ENCODE results near the gene F13A1.

The F13A1 gene

GRCh38 chr6:6246544-6246943 lies 73.9 kb downstream of the F13A1 start:
- no peak for TF ChIP-seq CTCF (IDR thresholded peaks at IDR 0.05)
- Histone ChIP-seq H3K9me3 (no peaks in the 10 kb centered on the region), H3K36me3 (no peaks in the 10 kb centered on the region), H3K4me3 (no peak overlapping the region), H3K4me1 (no peaks in the 10 kb centered on the region), H3K27me3 (no peaks in the 10 kb centered on the region), H3K27ac (no peak overlapping the region)
- intact Hi-C loops (cut with DNase I; ENCODE audit: low total_unique reads) = no loop called here
- no peak for DNase-seq

- intact Hi-C loops (cut with DNase I; ENCODE audit: low total_unique reads) = no loop called here
- Histone ChIP-seq H3K27me3 (no peaks in the 10 kb centered on the region), H3K36me3 (no peaks in the 10 kb centered on the region), H3K4me1 (no peaks in the 10 kb centered on the region), H3K27ac (no peak overlapping the region), H3K4me3 (no peak overlapping the region), H3K9me3 (no peaks in the 10 kb centered on the region)
- TF ChIP-seq CTCF (IDR thresholded peaks at IDR 0.05) = no peak
- DNase-seq = no peak
Measured at GRCh38 chr6:6244624-6245023, 75.8 kb downstream of the F13A1 start.

GRCh38 chr6:6243846-6244245 lies 76.6 kb downstream of the F13A1 start:
- no peak overlapping the region for H3K27ac ChIP-seq
- H3K9me3 ChIP-seq = no peaks in the 10 kb centered on the region
- H3K27me3 ChIP-seq = no peaks in the 10 kb centered on the region
- no peak overlapping the region for H3K4me3 ChIP-seq
- no peaks in the 10 kb centered on the region for H3K4me1 ChIP-seq
- no peak for DNase-seq
- intact Hi-C loops (cut with DNase I; ENCODE audit: low total_unique reads) = no loop called here
- H3K36me3 ChIP-seq = no peaks in the 10 kb centered on the region
- no peak for TF ChIP-seq CTCF (IDR thresholded peaks at IDR 0.05)

- no peaks in the 10 kb centered on the region for H3K36me3 ChIP-seq
- H3K9me3 ChIP-seq = no peaks in the 10 kb centered on the region
- intact Hi-C loops (cut with DNase I; ENCODE audit: low total_unique reads) = no loop called here
- no peak for TF ChIP-seq CTCF (IDR thresholded peaks at IDR 0.05)
- DNase-seq = no peak
- H3K4me1 ChIP-seq = no peaks in the 10 kb centered on the region
- H3K4me3 ChIP-seq = no peak overlapping the region
- no peak overlapping the region for H3K27ac ChIP-seq
- no peaks in the 10 kb centered on the region for H3K27me3 ChIP-seq
Measured at GRCh38 chr6:6239598-6240581, 80.6 kb downstream of the F13A1 start.

GRCh38 chr6:6236730-6237469 lies 83.6 kb downstream of the F13A1 start:
- no peak for DNase-seq
- no peak overlapping the region for H3K4me3 ChIP-seq

More at GRCh38 chr6:6236730-6237469, 83.6 kb downstream of the F13A1 start:
- H3K36me3 ChIP-seq = no peaks in the 10 kb centered on the region
- H3K9me3 ChIP-seq = no peaks in the 10 kb centered on the region
- no peak overlapping the region for H3K27ac ChIP-seq
- H3K4me1 ChIP-seq = no peaks in the 10 kb centered on the region
- no peak for TF ChIP-seq CTCF (IDR thresholded peaks at IDR 0.05)
- intact Hi-C loops (cut with DNase I; ENCODE audit: low total_unique reads) = no loop called here
- H3K27me3 ChIP-seq = no peaks in the 10 kb centered on the region

Data from tibial artery (tissue), 4 donors.